Fibroblast of peridontal ligament (primary cell): ENCODE measurements around the gene AP3B2.
"Not testable (repeated sequence)": the region's sequence is repeated elsewhere in the genome, so short reads cannot be mapped to it uniquely, and the experiment has no call there.

Experiments
- DNase-seq: peaks from one replicate; pipeline ENCODE4 v3.0.0-alpha.2; 2010; ENCODE audit errors: extremely low read depth

AP3B2 gene, protein sequence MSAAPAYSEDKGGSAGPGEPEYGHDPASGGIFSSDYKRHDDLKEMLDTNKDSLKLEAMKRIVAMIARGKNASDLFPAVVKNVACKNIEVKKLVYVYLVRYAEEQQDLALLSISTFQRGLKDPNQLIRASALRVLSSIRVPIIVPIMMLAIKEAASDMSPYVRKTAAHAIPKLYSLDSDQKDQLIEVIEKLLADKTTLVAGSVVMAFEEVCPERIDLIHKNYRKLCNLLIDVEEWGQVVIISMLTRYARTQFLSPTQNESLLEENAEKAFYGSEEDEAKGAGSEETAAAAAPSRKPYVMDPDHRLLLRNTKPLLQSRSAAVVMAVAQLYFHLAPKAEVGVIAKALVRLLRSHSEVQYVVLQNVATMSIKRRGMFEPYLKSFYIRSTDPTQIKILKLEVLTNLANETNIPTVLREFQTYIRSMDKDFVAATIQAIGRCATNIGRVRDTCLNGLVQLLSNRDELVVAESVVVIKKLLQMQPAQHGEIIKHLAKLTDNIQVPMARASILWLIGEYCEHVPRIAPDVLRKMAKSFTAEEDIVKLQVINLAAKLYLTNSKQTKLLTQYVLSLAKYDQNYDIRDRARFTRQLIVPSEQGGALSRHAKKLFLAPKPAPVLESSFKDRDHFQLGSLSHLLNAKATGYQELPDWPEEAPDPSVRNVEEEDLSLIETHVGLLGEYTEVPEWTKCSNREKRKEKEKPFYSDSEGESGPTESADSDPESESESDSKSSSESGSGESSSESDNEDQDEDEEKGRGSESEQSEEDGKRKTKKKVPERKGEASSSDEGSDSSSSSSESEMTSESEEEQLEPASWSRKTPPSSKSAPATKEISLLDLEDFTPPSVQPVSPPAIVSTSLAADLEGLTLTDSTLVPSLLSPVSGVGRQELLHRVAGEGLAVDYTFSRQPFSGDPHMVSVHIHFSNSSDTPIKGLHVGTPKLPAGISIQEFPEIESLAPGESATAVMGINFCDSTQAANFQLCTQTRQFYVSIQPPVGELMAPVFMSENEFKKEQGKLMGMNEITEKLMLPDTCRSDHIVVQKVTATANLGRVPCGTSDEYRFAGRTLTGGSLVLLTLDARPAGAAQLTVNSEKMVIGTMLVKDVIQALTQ

DNA sequence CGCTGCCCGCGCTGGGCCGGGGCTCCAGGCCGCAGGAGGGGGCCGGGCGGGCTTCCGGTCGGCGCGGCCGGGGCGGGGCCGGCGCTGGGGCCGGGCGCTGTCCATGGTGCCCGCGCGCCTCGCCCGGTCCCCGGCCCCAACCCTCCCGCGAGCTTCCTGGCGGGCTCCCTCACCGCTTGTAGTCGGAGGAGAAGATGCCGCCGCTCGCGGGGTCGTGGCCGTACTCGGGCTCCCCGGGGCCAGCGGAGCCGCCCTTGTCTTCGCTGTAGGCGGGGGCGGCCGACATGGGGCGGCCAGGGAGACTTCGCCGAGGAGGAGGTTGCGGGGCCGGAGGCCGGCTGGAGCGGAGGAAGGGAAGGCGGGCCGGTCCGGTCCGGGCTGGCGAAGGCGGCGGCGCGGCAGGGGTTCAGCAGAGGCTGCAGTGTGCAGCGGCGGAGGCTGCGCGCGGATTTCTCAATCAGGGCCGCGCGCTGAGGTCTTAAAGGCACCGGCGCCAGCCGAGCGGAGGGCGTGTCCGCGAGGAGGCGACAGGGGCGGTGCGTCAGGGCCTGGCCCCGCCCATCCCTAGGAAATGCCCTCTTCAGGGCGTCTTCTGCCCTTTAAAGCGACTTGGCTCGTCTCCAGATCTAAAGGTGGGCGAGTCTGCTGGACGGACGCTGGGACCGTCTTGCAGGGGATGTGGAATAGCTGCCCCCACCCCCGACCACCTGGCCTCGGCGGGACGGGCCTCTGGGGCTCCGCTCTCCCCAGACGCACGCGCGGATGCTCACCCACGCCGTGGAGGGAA, at the start of gene AP3B2:
Gene AP3B2 (minus strand): TSS at position 455 of the 787 bp plus-strand sequence. CDS start 169 bp downstream, at position 286.
- peak; percentile 41 for DNase-seq

DNA sequence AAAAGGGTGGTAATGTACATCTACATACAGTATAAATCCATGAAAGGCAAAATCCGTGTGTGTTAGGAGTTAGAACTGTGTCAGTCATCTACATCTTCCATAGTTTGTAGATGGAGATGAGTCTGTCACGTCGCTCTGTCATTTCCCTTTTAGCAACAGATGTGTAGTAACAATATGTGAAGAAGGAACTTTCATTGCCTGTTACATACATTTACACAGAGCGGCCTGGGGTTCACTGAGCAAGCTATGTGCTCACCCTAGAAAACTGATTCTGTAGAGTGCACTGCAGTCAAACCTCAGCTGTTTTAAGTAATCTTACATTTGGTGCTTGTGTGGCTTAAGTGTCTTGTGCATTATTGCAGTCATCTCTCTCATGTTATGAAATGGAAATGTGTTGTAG, 41.6 kb upstream of the AP3B2 start:
- peak; percentile 4 for DNase-seq

DNA sequence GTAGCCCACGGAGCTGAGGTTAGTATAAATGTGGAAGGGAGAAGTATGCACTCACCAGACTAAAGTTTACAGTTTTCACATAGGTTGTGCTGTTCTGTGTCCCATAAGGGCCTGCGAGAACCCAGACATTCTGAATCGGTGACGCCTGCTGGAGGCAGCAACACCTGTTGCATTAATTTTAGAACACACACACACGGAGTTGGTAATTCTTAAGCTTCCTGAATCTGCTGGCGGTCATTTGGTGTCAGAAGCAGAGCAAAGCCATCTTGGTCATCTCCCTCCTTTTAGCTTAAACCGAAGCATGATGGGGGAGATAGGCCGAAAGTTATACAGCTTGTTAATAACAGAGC, 41.1 kb upstream of the AP3B2 start:
- DNase-seq: peak; percentile 13

DNA sequence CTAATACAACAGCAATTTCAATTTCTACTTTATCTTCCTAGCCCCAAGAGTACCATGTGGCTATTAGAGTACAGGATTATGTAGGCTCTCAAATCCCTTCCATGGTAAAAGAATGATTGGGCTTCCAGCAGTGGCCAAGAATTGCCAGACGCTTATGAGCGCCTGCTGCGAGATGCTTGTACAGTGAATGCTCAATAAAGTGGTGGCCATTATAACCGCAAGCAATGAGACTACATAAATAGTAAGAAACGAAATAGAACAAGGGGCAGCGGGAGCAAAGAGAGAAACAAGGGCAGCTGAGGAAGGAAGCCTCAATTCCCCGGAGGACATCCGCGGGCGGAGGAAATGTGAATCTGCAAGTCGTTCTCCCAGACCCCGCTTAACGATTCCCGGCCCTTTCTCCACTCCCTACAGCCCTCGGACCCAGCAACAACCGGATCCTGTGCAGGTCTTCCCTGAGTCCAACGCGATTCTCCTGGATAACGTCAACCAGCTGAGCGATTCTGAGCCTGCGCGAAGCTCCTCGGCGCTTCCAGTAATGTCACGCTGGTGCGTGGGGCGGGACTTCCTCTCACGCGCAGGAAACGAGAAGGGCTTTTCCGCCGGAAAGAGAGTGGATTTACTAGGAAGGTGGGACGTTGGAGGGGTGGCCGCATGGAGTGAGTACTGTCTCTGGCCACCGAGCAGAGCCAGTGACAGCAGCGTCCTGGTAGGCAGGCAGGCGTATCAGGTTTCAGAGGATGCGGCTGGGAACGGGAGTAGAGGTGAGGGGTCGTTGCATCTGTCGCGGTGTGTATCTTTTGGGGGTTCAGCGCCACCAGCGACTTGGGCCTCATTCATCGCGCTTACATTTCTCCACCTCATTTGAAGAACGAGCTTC, 40.5 kb upstream of the AP3B2 start:
- DNase-seq: peak; percentile 94

DNA sequence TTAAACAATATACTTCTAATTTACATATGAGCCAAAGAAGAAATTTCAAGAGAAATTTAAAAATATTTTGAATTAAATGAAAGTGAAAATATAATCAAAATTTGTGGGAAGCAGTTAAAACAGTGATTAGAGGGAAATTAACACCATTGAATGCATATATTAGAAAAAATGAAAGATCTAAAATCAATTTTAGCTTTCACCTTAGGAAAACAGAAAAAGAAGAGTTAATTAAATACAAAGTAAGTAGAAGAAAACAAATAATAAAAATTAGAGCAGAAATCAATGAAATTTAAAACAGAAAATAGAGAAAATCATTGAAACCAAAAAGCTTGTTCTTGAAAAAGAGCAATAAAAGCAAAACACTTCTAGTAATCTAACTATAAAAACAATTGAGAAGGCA, 38.6 kb upstream of the AP3B2 start:
- DNase-seq: no peak

DNA sequence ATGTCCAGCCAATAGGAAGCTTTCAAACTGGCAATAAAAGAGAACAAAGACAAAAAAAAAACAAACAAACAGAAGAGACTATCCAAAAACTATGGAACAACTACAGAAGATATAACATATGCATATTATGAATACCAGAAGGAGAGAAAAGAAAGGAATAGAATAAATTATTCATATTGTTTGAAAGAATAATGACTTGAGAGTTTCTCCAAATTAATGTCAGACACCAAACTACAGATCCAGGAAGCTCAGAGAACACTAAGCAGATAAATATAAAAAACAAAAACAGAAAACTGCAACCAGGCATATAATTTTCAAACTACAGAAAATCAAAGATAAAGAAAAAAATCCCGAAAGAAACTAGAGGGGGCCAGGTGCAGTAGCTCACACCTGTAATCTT, 34.1 kb upstream of the AP3B2 start:
- DNase-seq: no peak

DNA sequence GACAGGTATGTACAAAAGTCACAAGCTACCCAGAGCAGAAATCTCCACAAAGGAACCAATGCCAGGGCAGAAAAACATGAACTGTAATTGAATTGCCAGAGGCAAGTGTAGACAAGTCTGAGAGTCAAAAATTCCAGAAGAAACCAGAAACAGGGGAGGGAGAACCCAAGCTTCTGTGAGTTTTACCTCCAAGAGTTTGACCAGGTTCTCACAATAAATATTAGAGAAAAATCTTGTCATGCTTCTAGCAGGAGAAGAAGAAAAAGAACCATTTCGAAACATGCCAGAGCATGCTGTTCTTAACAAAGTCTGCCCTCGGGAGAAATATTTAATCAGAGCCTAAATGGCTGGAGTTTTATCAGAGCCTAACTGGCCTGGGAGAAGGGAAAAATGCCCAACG, 32.5 kb upstream of the AP3B2 start:
- peak; percentile 8 for DNase-seq

DNA sequence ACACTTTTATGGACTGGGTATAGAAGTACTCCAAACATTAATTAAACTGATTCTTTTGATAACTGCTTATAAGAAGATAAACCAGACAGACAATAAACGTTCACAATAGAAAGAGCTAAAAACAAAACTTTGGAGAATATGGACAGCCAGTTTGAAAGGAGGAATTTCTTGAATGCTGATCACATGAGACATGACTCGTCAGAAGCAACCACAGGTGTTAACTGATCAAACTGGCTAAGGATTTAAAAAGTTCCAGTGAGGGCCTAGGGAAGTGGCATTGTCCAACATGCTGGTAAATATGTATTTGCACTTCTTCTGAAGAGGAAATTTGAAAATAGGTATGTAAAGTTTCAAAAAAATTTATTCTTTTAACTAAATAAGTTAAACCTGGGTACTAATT, 29.4 kb upstream of the AP3B2 start:
- DNase-seq: no peak

DNA sequence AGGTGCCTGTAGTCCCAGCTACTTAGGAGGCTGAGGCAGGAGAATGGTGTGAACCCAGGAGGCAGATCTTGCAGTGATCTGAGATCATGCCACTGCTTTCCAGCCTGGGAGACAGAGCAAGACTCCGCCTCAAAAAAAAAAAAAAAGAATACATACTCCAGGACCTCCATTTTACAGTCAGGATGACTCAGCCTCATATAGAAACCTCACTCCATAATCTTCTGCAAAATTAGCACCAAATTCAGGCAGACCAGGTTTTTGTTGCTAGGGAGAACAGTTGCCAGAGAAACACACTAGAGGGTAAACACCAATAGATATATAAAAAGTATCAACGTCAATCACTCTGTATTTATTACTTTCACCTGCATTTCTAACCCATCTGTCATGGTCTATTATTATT, 28.3 kb upstream of the AP3B2 start:
- no peak for DNase-seq

DNA sequence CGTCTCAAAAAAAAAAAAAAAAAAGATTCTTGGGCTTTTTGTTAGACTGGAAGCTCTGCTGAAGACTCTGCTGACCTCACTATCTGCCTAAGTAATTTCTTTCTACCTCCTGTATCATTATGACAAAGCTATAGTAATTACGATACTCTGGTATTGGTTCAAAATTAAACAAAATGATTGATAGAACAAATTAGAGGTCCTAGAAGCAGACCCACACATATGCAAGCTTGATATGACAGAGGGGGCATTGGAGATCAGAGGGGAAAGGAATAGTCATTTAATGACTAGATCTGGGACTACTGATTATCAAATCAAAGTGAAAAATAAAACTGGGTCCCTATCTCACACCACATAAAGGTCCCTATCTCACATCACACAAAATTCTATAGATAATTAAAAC, 21.9 kb upstream of the AP3B2 start:
- DNase-seq: no peak

DNA sequence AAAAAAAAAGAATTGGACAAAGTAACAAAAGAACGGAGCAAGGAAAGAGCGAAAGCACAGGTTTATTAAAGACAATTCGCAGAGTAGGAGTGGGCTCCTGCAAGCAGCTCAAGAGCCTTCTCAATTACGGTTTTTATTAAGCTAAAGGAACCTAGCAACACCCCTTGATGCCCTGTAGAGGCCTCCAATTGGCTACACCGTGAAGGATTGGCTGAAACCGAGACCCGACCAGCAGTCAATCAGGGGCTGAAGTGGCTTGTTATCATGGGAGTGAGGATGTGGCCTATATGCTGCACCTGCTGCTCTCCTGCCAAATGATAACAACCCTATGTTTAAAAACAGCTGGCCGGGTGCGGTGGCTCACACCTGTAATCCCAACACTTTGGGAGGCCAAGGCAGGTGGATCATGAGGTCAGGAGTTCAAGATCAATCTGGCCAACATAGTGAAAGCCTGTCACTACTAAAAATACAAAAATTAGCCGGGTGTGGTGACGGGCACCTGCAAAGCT, 20.4 kb upstream of the AP3B2 start:
- no peak for DNase-seq

DNA sequence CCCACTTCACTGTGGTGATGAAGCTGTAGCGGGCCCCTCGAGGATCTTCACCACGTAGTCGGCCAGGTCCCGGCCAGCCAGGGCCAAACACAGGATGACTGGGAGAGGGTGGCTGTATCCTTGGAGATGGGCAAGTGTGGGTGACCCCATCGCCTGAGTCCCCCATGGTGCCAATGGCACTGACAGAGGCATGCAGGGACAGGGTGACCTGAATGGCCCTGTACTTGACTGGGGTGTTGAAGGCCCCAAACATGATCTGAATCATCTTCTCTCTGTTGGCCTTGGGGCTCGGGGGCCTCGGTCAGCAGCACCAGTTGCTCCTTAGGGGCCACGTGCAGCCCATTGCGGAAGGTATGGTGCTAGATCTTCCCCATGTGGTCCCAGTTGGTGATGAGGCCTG, 17.1 kb upstream of the AP3B2 start:
- DNase-seq: no peak

DNA sequence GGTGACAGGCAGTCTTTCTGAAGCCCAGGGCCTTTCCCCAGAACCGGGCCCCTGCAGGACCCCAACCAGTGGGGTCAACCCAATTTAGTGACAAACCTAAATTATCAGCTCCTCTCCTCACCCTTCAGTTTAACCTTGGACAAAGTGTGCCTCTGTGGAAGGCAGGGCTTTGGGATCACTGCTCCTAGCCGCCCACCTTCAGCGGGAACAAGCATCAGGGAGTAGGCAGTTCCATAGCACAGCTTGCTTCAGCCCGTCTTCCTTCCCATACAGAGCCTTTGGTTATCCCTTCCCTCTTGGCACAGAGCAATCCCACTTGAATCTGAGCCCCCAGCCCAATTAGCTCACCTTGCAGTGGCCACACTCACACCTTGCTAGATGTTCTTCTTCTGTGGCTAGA, 5.3 kb upstream of the AP3B2 start:
- DNase-seq: no peak

DNA sequence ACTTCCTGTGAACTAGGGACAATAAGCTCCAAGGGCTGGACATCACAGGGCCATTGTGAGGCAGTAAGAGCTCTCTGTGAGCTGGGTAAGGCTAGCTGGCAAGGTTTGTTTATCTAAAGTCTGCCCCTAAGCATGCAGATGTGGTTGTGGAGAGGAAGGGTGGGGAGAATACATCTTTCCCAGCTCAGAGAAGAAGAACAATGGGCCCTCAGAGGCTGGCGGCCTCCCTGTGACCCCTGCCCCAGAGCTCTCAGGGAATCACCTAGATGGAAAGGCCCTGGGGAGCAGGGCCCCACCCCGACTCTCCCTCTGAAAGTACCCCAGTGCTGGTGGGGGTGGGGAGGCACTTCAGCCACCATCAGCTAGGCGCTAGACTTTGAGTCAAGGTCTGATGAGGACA, 4.3 kb upstream of the AP3B2 start:
- no peak for DNase-seq

DNA sequence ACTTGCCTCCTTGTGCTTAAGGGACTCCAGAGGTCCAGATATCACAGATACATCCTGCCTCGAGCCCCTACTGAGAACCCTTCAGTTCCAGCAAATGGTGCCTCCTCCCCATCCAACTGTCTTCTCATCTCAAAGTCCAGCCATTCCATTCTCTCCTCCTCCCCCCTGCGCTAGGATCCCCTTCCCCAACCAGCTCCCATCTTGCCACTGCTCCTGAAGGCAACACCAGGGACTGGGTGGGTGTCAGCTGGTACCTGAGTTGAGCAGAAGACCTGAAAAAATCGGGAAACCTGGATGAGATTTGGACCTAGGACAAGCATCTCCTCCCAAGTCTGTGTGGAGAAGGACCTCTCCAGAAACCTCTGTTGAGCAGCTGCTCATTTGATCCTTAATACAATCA, 2.4 kb upstream of the AP3B2 start:
- DNase-seq: no peak

DNA sequence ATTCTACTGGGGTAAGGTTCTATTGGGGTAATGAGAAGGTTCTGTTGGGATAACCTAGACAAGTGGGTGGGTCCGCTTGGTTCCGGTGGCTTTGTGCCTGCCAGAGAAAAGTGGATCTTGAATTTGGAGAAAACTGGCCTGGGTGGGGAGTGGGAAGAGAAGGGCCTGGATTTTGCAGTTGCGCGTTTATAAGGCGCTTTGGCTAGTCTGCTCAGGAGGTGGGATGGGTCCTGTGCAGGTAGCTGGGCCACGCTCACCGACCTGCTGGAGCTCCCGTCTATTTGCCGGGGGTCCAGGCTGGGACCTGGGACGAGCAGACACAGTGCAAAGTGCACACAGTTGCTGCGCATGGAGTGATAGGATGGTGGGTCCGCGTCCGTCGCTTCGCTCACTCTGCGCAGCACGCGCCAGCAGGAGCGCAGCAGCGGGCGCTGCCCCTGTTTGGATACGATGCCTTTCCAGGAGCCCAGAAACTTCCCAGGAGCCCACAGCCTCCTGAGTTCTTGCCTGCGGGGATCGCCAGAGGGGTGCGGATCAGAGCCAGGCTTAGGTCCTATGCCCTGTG, 1.3 kb upstream of the AP3B2 start:
- no peak for DNase-seq

DNA sequence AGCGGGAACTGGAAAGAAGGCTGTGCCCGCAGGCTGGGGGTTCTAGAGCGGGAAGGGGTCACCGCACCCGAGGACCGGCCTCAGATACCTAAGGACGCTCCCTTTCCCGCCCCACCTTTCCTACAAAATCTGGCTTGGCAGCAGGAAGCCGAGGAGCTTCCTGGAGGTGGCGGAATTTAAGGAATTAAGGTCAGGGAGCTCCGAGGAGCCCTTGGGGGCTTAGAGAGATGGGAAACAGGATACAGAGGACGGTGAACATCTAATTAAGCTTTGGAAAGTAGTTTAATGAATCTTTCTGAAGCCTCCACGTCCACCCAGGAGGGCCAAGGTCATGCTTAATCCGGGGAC, 507 bp upstream of the AP3B2 start:
- no peak for DNase-seq

DNA sequence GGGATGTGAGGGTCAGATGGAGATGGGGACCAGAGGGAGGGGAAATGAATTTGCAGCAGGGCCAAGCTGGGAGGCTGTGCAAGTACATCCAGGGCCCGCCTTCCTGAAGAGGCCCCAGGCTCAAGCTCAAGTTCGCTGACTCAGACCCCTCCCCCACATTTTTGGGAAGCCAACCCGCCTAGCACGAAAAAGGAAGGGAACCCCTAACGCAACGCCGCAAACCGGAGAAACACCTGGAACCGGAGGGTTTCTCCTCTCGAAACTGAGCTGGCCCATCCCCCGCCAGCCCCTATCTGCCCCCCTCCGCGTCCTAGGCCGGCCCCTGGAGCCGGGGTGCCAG, 624 bp downstream of the AP3B2 start:
- no peak for DNase-seq

DNA sequence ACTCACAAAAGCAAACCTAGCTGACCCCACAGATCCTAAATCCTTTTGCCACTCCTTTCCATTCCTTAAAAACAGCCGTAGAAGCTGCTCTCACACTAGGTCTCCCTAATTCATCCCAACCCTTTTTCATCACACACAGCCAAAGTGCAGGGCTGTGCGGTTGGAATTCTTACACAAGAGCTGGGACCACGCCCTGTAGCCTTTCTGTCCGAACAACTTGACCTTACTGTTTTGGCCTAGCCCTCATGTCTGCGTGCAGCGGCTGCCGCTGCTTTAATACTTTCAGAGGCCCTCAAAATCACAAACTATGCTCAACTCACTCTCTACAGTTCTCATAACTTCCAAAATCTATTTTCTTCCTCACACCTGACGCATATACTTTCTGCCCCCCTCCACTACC, 3.8 kb downstream of the AP3B2 start:
- DNase-seq: not testable (repeated sequence)

DNA sequence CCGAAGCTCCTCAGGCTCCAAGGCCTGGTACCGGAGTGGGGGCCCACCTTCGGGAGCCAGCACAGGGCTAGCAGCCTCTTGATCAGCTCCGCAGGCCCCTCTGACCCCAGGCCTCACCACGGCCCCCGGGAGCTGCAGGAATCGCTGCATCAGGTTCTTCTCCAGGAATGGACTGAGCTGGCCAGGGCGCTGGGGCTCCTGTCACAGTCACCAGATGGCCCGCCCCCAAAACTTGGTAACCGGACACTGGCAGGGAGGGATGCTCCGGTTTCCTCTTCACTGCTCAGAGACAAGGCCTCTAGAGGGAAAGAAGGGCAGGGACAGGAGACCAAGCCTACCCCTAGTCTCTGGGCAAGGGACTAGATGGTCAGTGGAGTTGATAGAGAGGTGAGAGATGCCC, 9.9 kb downstream of the AP3B2 start:
- DNase-seq: no peak
